Activated B cell treated with CpG ODN at 0.5 μM for 24 hours (primary cell): ENCODE measurements around the gene ARIH1. TPM values are rescaled to one million over a fixed set of nuclear protein-coding genes. Genes with fewer than 3 reads are reported as not detected.
A peak's percentile ranks its signal among the peaks of the same experiment; 100 is the strongest.

Source experiments
- ATAC-seq: fragments of 200-7000 bp; cut with Tn5 transposase; one replicate; pipeline ENCODE4 v1.10.0; 2021; ENCODE audit warnings: low read depth, mild to moderate bottlenecking, moderate library complexity
- CTCF ChIA-PET: fragments of 350-600 bp; sonication (Branson Sonifier 250); formaldehyde crosslinking; loops from one replicate; lab custom pipeline; 2021; ENCODE audit warnings: antibody characterized with exemption; lab: Charles Lee
- POLR2A ChIA-PET: fragments of 350-600 bp; sonication (Branson Sonifier 250); formaldehyde crosslinking; loops from one replicate; lab custom pipeline; 2021; ENCODE audit warnings: antibody characterized with exemption; lab: Charles Lee
- DNase-seq: peaks from one replicate; pipeline ENCODE4 v3.0.0; 2022
- H3K27ac Mint-ChIP-seq: one replicate; pipeline ENCODE4 v1.8.0; 2020; ENCODE audit warnings: mixed read lengths
- H3K27me3 Mint-ChIP-seq: one replicate; pipeline ENCODE4 v1.8.0; 2021; ENCODE audit warnings: mixed read lengths
- H3K36me3 Mint-ChIP-seq: one replicate; pipeline ENCODE4 v1.8.0; 2021; ENCODE audit warnings: low read depth, mixed read lengths
- H3K4me1 Mint-ChIP-seq: one replicate; pipeline ENCODE4 v1.8.0; 2021; ENCODE audit warnings: mixed read lengths
- H3K4me3 Mint-ChIP-seq: one replicate; pipeline ENCODE4 v1.8.0; 2020; ENCODE audit warnings: mild to moderate bottlenecking, mixed read lengths
- H3K9me3 Mint-ChIP-seq: one replicate; pipeline ENCODE4 v1.8.0; 2020; ENCODE audit warnings: mixed read lengths
- CTCF ChIP-seq: fragments of 200-600 bp; IDR thresholded peaks from one replicate; pipeline ENCODE4 v1.8.0; 2022; ENCODE audit warnings: antibody characterized with exemption, mild to moderate bottlenecking
- intact Hi-C: fragments of 100-400 bp; cut with micrococcal nuclease; formaldehyde crosslinking; loops from one replicate; pipeline ENCODE4 v1.15.1; 2024
- total RNA-seq: library from RNA; stranded (reverse); gene quantifications from 2 replicates; pipeline ENCODE4 v1.2.3, GENCODE V29; 2022

Gene ARIH1
- total RNA-seq, 1 donor from 2014 or later = 159 TPM

GRCh38 chr15:72464251-72464650 is 9.9 kb upstream of the ARIH1 start:
- TF ChIP-seq CTCF = no peak
- DNase-seq (no peak), ATAC-seq (no peak)
- Mint-ChIP-seq H3K27ac (no peak overlapping the region), H3K27me3 (no peaks in the 10 kb centered on the region), H3K4me3 (no peak overlapping the region), H3K4me1 (peaks cover 19% of the 10 kb centered on the region), H3K9me3 (no peaks in the 10 kb centered on the region), H3K36me3 (peaks cover 4% of the 10 kb centered on the region)
- POLR2A ChIA-PET = interaction anchor here (1.6 to 4.0 kb wide), 2 partner anchors 10 to 89 kb away, joined by 4 to 56 read pairs; partner anchors contain the start of genes ARIH1 and HEXA
- CTCF ChIA-PET = interaction anchor here (1.3 kb wide), 1 partner anchor 70 kb away, joined by 3 read pairs; no protein-coding TSS in a partner anchor
- intact Hi-C loops = no loop called here

GRCh38 chr15:72468103-72468502 is 6.0 kb upstream of the ARIH1 start:
- POLR2A ChIA-PET = no interaction called here

GRCh38 chr15:72472992-72473610 is 1.0 kb upstream of the ARIH1 start:
- no peak for TF ChIP-seq CTCF
- intact Hi-C loops = loop anchor here (1.0 to 10.0 kb wide), 4 partner anchors 11 to 278 kb away; partner anchors contain the start of genes BBS4, GRAMD2A and HIGD2B
- Mint-ChIP-seq H3K9me3 (no peaks in the 10 kb centered on the region), H3K36me3 (peaks cover 30% of the 10 kb centered on the region), H3K27me3 (no peaks in the 10 kb centered on the region), H3K27ac (peak overlapping the region; percentile 99), H3K4me1 (peaks cover 34% of the 10 kb centered on the region), H3K4me3 (peak overlapping the region; percentile 97)
- ATAC-seq = no peak
- CTCF ChIA-PET = interaction anchor here (0.9 to 1.0 kb wide), 3 partner anchors 55 to 245 kb away, joined by 3 to 6 read pairs (median 3); no protein-coding TSS in a partner anchor
- no peak for DNase-seq
- POLR2A ChIA-PET = interaction anchor here (0.6 to 3.9 kb wide), 11 partner anchors 10 to 355 kb away, joined by 3 to 59 read pairs (median 5); partner anchors contain the start of genes BBS4, HEXA, HIGD2B and MYO9A

More at GRCh38 chr15:72468103-72468502, 6.0 kb upstream of the ARIH1 start:
- H3K27me3 Mint-ChIP-seq = no peaks in the 10 kb centered on the region
- H3K27ac Mint-ChIP-seq = no peak overlapping the region
- TF ChIP-seq CTCF = no peak
- intact Hi-C loops = no loop called here
- DNase-seq = no peak
- H3K9me3 Mint-ChIP-seq = no peaks in the 10 kb centered on the region
- no peak overlapping the region for H3K4me3 Mint-ChIP-seq
- peaks cover 3% of the 10 kb centered on the region for H3K36me3 Mint-ChIP-seq
- CTCF ChIA-PET = no interaction called here
- peaks cover 10% of the 10 kb centered on the region for H3K4me1 Mint-ChIP-seq
- ATAC-seq = no peak

GRCh38 chr15:72474466-72474911 is 359 bp downstream of the ARIH1 start:
- Mint-ChIP-seq H3K4me3 (peak overlapping the region; percentile 97), H3K36me3 (peaks cover 40% of the 10 kb centered on the region), H3K27ac (peak overlapping the region; percentile 99), H3K9me3 (no peaks in the 10 kb centered on the region), H3K27me3 (no peaks in the 10 kb centered on the region), H3K4me1 (peaks cover 44% of the 10 kb centered on the region)
- no peak for DNase-seq
- no peak for TF ChIP-seq CTCF
- intact Hi-C loops = loop anchor here (1.0 to 10.0 kb wide), 8 partner anchors 98 to 356 kb away; partner anchors contain the start of genes ADPGK, BBS4, CELF6 and GRAMD2A
- POLR2A ChIA-PET = interaction anchor here (0.7 to 3.9 kb wide), 7 partner anchors 12 to 356 kb away, joined by 3 to 59 read pairs (median 23); partner anchors contain the start of genes BBS4, HEXA, HIGD2B and MYO9A
- peak; percentile 12 for ATAC-seq
- CTCF ChIA-PET = no interaction called here
